Tibial nerve (tissue), 4 donors: ENCODE data around the gene SLC22A5.

Experiments
- EP300 ChIP-seq, 2 donors: sonication (generic); formaldehyde crosslinking; IDR thresholded peaks; one replicate each; pipeline ENCODE4 v1.6.1; 2017; ENCODE audit warnings: antibody characterized with exemption in 2 of 2, mild to moderate bottlenecking in 1 of 2
- POLR2A ChIP-seq, 2 donors: fragments of 450-650 bp; IDR thresholded peaks; one replicate each; pipeline ENCODE4 v1.6.1; 2017; ENCODE audit warnings: antibody characterized with exemption in 2 of 2, mild to moderate bottlenecking in 2 of 2, moderate library complexity in 2 of 2
- TF ChIP-seq, protein P1 (sequence below), 5 experiments: fragments of 200-600 bp in 3 of 5; fragments of 450-650 bp in 2 of 5; sonication (generic) in 3 of 5; IDR thresholded peaks; one replicate each; pipeline ENCODE4 v1.5.1; 2016 to 2019; ENCODE audit warnings: antibody characterized with exemption in 5 of 5, mild to moderate bottlenecking in 3 of 5, moderate library complexity in 2 of 5

DNA sequence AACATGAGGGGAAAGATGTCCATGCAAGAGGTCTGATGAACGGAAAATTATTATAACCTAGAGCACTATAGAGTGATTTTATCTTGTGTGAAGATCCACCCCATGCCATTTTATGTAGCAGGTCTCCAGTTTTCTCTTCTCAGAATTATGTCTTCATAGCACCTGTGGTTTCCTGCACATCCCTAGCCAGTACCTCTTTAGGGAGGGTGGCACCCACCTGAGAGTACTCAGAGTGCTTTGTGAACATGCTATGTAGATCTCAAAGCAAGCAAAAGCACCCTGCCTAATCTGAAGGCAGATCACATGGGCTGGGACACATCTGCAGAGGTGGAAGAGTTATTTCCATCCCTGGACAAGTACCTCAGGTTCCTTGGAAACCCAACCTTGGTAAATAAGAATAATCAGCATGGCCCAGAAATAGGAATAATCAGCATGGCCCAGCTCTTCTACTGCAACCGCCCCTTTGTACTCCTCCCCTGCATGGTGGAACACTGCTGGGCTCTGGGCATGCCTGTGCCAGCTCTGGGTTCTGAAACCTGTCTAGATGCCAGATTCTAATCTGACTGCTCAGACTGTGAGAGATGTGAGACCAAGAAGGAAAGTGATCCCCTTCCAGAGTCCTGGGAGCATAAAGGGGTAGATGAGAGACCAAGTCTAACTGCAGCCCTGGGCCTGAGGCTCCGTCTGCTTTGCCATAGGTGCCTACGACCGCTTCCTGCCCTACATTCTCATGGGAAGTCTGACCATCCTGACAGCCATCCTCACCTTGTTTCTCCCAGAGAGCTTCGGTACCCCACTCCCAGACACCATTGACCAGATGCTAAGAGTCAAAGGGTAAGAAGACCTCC, 23.7 kb downstream of the SLC22A5 start:
- TF ChIP-seq, protein P1, sequence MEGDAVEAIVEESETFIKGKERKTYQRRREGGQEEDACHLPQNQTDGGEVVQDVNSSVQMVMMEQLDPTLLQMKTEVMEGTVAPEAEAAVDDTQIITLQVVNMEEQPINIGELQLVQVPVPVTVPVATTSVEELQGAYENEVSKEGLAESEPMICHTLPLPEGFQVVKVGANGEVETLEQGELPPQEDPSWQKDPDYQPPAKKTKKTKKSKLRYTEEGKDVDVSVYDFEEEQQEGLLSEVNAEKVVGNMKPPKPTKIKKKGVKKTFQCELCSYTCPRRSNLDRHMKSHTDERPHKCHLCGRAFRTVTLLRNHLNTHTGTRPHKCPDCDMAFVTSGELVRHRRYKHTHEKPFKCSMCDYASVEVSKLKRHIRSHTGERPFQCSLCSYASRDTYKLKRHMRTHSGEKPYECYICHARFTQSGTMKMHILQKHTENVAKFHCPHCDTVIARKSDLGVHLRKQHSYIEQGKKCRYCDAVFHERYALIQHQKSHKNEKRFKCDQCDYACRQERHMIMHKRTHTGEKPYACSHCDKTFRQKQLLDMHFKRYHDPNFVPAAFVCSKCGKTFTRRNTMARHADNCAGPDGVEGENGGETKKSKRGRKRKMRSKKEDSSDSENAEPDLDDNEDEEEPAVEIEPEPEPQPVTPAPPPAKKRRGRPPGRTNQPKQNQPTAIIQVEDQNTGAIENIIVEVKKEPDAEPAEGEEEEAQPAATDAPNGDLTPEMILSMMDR (IDR thresholded peaks at IDR 0.05) = no peak
- no peak for TF ChIP-seq POLR2A (IDR thresholded peaks at IDR 0.05)
- TF ChIP-seq EP300 (IDR thresholded peaks at IDR 0.05) = no peak
